Measurements from ENCODE around the gene SDR39U1. TPM values are rescaled to one million over a fixed set of nuclear protein-coding genes. Genes with fewer than 3 reads are reported as not detected.

SDR39U1 gene
- total RNA-seq, 1 donor: 13.7 TPM

DNA sequence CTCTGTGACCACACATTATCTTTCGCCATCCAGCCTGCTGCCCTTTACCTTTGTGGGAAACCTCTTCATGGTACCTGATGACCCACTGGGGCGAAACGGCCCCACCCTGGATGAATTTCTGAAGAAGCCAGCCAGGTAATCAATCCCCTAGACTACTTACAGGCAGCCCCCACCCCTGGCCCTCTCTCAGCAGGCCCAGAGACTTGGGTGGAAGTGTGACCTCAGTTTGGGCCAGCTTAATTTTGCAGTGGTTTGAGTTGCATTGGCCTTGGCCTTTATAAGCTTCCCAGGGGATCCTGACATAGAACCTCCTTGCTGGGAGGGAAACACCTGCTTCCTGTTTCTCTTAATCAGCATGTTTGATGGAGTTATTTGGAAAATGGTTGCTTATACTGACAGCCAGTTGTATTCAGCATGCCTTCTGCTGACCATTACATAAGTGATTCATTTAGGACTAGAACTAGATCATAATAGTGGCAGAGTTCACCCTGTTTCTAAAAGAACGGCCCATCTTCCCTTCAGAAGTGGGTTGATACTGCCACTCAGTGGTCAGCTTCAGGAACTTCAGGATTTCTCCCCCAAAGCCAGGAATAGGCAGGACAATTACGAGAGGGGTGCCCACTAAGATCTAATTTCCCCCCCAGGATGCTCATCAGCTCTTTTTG, 6.1 kb downstream of the SDR39U1 start:
- H3K4me3 ChIP-seq (ENCODE audit: low read depth, low read length): no peak overlapping the region
- DNase-seq (ENCODE audit: low read depth): peak; percentile 91
- TF ChIP-seq, protein P1, sequence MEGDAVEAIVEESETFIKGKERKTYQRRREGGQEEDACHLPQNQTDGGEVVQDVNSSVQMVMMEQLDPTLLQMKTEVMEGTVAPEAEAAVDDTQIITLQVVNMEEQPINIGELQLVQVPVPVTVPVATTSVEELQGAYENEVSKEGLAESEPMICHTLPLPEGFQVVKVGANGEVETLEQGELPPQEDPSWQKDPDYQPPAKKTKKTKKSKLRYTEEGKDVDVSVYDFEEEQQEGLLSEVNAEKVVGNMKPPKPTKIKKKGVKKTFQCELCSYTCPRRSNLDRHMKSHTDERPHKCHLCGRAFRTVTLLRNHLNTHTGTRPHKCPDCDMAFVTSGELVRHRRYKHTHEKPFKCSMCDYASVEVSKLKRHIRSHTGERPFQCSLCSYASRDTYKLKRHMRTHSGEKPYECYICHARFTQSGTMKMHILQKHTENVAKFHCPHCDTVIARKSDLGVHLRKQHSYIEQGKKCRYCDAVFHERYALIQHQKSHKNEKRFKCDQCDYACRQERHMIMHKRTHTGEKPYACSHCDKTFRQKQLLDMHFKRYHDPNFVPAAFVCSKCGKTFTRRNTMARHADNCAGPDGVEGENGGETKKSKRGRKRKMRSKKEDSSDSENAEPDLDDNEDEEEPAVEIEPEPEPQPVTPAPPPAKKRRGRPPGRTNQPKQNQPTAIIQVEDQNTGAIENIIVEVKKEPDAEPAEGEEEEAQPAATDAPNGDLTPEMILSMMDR (IDR thresholded peaks at IDR 0.05; ENCODE audit: insufficient read depth, low read length): peak; percentile 80

DNA sequence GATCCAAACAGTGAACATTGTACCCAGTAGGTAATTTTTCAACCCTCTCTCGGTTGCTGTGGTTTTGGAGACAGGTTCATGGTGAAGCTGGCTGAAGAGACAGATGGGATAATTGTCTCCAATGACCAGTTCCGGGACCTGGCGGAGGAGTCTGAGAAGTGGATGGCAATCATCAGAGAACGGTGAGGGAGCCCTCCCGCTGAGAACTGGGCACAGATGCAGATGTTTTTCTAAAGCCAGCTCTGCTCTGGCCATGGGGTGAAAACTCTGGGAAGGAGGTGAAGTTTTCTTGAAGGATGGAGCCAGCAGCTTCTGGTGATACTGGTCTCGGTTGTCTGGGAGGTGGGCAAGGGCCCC, 6.6 kb downstream of the SDR39U1 start:
- TF ChIP-seq, protein P1 (IDR thresholded peaks at IDR 0.05; ENCODE audit: insufficient read depth, low read length): no peak
- DNase-seq (ENCODE audit: low read depth): no peak
- no peak overlapping the region for H3K4me3 ChIP-seq (ENCODE audit: low read depth, low read length)

DNA sequence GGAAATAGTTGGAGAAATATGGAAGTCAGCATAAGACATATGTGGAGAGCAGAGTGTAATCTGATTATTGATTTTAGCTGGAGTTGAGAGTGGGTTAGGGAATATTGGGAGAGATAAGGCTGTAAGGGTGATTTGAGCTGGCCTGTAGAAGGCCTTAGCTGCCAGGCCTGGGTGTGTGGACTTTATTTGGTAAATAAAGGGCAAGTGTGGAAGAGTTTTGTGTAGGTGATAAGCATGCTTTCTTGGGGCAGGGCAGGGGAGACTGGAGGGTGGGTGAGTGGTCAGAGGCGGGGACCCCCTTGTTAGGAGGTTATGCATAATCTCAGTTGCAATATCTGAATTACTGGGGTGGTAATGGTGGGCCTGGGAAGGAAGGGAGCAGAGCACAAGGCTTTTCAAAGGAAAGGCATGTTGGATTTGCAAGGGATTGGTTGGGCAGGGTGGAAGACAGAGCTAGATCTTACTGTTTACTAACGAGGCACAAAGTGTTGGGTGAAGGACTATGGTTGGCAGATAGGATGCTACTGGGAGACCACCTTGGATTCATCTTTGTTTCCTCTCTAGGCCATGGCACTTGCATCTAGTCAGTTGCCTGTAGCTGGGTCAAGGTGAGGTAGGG, 7.3 kb downstream of the SDR39U1 start:
- DNase-seq (ENCODE audit: low read depth): no peak
- TF ChIP-seq, protein P1 (IDR thresholded peaks at IDR 0.05; ENCODE audit: insufficient read depth, low read length): no peak
- no peak overlapping the region for H3K4me3 ChIP-seq (ENCODE audit: low read depth, low read length)

DNA sequence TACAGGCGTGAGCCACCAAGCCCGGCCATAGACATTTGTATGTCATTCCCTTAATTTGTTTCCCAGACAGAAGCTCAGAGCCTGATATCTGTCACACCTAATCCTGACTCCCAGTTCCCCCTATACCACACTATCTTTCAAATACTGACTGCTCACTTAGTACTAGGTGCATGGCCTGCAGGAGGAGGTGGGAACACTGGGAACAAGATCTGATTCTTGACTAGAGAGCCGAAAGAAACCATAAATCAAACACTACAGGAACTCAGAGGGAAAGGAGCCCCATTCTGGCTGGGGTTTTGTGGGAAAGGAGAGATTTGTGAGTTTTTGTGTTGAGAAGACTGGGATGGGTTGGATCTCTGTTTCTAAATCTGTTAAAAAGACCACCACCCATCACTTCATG, 7.9 kb downstream of the SDR39U1 start:
- TF ChIP-seq, protein P1 (IDR thresholded peaks at IDR 0.05; ENCODE audit: insufficient read depth, low read length): no peak
- no peak overlapping the region for H3K4me3 ChIP-seq (ENCODE audit: low read depth, low read length)
- no peak for DNase-seq (ENCODE audit: low read depth)

DNA sequence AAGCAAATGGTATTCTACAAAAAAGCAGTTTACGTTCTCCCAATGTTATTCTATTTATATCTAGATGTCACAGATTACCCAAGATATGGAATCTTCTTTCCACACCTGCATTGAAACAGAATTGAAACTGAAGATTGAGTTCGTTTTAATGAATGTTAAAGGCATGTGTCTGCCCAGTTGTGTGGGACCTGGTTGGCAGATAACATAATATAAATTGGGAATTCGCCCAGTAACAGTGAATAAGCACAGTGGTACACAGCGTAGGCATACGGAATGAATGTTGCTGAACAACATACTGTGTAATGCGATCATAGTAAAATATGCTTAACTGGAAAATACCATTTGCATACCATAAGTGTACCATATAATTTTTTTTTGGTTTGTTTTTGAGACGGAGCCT, 8.5 kb downstream of the SDR39U1 start:
- no peak for DNase-seq (ENCODE audit: low read depth)
- H3K4me3 ChIP-seq (ENCODE audit: low read depth, low read length): no peak overlapping the region
- TF ChIP-seq, protein P1 (IDR thresholded peaks at IDR 0.05; ENCODE audit: insufficient read depth, low read length): no peak

DNA sequence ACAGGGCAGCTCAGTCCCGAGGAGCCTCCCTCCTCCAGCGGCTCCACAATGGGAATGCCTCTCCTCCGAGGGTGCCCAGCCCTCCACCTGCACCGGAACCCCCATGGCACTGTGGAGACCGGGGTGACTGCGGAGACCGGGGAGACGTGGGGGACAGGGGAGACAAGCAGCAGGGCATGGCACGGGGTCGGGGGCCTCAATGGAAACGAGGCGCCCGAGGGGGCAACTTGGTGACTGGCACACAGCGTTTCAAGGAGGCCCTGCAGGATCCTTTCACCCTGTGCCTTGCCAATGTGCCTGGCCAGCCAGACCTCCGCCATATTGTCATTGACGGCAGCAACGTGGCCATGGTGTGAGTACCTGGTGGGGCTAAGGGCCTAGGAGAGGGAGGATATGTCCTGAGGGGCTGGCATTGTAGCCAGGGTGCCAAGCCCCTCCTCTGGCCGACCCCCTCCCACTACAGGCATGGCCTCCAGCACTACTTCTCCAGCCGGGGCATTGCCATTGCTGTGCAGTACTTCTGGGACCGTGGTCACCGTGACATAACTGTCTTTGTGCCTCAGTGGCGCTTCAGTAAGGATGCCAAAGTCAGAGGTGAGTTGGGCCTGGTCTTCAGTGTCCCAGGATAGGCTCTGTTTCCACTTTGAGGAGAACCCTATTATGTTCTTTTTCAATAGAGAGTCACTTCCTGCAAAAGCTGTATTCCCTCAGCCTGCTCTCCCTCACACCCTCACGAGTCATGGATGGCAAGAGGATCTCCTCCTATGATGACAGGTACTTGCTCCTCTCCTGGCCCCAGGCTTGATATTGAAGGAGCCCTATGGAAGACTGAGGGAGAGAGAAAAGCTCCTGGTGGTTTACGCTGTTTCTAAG, 10.1 kb downstream of the SDR39U1 start:
- peak overlapping the region; percentile 93 for H3K4me3 ChIP-seq (ENCODE audit: low read depth, low read length)
- DNase-seq (ENCODE audit: low read depth): no peak
- TF ChIP-seq, protein P1 (IDR thresholded peaks at IDR 0.05; ENCODE audit: insufficient read depth, low read length): no peak
